Activated CD4-positive, alpha-beta T cell treated with anti-CD3 and anti-CD28 coated beads, Interleukin-10, Interleukin-2, amounts not matched to agents 100 ng/mL and 50 ng/mL, durations not matched to agents 16 hours and 8 hours (primary cell): ENCODE results near the gene PAPPA.

Source experiments
- DNase-seq: peaks from one replicate; pipeline ENCODE4 v3.0.0-alpha.2; 2020

Gene PAPPA

DNA sequence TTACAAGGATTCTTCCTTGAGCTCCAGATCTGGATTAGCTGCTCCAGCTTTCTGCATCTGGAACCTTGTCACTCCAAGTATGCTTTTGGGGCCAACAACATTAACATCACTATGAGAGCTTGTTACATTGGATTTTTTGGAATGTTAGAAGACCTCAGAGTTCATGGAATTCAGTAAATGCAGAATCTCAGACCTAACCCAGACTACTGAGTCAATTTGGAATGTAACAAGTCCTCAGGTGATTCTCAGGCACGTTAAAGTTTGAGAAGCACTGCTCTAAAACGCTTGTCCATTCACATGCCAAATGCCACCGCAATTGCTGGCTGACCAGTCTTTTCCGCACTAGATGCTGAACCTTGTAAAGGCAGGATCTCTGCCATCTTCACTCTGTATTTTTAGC lies 282.1 kb downstream of the PAPPA start:
- no peak for DNase-seq

DNA sequence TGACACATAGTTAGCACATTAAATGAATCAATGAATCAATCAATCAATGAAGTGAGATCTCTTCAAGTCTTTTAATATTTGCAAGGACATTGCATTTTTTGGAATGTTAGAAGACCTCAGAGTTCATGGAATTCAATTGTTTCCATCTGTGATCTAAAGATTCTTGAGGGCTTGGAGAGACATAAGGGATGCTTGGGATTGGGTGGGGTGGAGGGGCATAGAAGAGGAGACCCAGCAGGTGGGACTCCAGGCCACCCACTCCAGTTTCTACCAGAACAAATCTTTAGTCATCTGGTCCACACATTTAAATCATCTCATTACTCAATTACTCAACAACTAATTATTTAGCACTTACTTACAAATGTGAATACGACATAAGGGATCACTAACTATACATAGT lies 282.5 kb downstream of the PAPPA start:
- no peak for DNase-seq

DNA sequence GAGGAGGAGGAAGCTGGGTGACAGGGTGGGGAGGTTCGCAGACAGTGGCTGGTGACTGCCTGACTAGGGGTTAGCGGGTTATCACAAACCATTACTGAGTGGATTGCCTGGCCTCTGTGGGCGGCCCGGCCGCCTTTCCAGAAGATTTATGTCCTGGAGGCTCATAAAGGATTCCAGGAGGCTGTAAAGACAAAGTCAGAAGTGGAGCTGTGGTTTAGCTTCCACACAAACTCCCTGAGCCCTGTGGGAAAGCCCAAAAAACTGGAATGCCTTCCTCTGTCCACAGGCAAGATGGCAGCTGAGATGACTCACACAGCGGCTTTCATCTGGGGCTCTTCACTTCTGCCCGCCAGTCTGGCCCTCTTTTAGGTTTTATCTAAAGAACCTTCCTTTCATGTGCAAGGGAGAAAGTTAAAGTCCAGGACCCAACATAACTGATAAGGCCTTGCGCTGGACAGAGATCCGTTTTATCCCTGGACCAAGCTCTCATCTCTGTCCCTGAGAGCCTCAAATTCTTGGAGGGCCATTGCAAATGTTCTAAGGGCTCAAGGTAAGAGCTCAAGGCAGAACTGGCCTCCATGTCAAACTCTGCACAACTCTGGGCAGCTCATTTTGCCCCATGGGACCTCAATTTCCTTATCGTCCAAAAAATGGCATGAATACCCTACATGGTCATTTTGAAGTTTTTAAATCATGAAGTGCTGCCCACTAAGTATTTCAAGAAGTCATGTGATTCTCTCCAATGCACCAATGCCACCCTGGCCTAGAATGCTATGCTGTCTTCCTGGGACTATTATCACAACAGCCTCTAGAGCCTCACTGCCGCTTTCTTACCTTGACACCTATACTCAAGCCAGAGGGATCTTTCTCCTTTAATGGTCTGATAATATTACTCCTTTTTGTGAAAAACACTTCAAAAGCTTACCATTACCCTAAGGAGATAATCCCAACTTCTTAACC lies 284.1 kb downstream of the PAPPA start:
- DNase-seq, result no peak

DNA sequence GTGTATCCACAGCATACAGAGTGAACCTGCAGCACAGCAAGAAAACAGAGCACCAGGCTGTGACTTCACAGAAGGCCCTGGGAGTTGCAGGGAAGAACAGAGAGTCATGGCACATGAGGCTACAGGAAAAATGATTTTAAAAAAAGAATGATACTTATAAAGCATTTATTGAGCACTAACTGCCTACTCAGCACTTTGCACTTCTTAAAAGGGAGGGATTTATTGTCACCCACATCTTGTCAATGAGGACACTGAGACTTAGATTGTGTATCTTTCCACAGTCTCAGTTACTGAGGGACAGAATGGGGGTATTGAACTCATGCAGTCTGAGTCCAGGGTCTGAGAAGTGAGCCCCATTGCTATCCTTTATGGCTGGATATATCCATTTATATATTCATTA lies 288.9 kb downstream of the PAPPA start:
- no peak for DNase-seq

DNA sequence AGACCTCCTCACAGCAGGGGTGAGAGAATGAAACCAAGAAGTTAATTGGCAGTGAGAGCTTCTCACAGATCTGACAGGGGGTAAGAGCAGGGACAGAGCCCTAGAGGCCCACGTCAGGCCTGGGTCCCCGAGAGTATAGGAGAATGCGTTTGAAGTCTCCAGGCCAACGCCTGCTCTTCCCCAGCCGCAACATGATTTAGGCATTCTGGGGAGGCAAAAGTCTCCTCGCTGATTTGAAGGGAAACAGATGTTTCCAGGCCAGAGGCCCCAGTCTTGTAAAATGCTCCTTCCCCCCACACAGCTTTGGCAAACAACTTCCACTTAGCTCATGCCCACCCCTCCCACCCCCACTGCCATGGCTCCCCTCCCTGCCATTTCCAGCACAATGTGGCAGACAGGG lies 294.3 kb downstream of the PAPPA start:
- no peak for DNase-seq

DNA sequence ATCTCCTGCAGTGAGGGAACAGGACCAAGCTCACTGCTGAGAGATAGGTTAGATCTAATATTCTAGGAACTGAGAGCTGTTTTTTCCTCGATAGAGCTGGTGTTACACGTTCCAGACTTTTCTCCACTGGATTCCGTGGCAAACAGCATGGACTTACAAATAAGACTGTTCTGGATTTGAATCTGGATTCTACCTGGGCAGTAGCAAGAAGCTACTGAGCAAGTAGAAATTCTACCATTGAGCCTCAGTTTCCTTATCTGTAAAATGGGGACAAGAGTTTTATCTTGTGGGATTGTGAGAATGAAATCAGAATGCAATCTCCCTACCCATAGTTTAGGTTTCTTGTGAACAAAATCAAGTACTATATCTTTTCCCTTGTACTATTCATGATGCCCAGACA lies 294.8 kb downstream of the PAPPA start:
- no peak for DNase-seq

DNA sequence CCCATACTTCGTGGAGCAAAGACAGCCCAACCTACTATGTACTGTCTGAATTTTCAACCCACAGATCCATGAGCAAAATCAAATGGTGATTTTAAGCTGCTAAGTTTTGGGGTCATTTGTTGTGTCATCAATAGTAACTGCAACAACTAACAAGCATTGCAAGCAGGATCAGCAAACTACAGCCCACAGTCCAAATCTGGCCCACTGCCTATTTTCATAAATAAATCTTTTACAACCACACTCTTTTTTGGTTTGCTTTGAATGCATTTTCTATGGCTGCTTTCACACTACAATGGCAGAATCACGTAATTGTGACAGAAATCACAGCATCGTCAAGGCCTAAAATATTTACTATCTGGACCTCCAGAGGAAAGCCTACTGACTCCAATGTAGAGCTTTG lies 296.4 kb downstream of the PAPPA start:
- DNase-seq, result no peak

DNA sequence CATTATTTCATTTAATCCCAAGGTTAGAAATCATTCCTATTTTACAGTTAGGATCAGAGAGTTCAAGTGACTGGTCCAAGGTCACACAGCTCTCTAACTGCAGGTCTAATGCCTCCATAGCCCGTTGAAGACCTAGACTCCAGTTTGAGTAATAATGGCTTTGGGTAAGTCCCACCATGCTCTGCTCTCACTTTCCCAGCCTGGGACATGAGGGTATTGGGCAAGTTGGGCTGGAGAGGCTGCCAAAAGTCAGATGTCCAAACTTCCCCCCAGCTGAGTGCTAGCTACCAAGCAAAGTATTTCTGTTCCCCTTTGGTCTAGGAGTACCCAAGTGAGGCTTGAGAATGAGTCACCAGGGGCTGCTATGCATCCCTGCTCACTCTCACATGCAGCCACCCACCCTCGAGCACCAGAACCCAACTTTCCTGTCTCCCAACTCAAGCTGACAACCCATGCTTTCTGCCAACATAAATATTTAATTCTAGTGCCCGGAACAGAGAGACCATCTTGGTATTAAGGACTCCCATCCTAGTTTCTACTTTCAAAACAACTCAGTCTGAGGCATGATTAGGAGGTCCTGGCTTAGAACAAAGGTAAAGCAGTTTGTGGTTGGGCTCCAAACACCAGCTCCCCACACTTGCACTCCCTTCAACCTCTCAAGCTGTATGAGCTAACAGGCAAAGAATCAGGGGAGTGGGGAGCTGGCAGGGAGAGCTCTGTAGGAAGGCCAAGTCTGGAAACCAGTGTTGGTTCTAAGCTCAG lies 297.0 kb downstream of the PAPPA start:
- DNase-seq, result no peak

DNA sequence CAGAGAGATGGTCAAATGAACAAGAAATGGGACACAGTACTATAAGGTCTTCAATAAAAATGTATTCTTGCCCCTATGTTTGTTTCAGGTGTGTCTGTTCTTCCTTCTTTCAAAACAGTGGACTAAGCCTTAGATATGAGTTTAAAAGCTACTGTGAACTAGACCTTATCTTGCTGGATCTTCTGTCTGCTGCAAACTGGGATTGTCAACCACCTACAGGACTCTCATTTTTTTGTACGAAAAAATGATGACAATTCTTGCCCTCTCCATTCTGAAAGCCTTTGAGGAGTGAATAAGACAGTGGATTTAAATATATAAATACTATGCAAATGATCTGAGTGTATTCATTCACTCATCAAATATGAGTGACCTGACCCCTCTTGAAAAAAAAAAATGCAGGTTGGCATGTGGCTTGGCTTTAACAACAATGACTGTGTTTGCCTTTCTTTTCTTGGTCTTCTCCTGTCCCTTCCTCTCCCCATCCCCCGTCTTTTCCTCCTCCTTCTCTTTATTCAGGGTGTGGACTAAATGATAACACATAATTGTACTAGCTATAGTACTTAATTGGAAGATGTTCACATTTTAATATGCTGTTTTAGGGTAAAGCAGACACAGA lies 298.0 kb downstream of the PAPPA start:
- no peak for DNase-seq
